Neural progenitor cell (in vitro differentiated cells): ENCODE measurements around the gene AANAT.

Source experiments
- EZH2 ChIP-seq: fragments of 200-600 bp; sonication (generic); IDR thresholded peaks from 2 replicates; pipeline ENCODE4 v1.6.1; 2017; ENCODE audit warnings: antibody characterized with exemption, mild to moderate bottlenecking, moderate library complexity
- EZH2phosphoT487 ChIP-seq: fragments of 200-600 bp; sonication (generic); IDR thresholded peaks from 2 replicates; pipeline ENCODE4 v1.6.1; 2017; ENCODE audit warnings: antibody characterized with exemption
- TF ChIP-seq, protein P1 (sequence below): fragments of 200-600 bp; sonication (generic); IDR thresholded peaks from 2 replicates; pipeline ENCODE4 v1.5.1; 2017; ENCODE audit warnings: antibody characterized with exemption, mild to moderate bottlenecking

DNA sequence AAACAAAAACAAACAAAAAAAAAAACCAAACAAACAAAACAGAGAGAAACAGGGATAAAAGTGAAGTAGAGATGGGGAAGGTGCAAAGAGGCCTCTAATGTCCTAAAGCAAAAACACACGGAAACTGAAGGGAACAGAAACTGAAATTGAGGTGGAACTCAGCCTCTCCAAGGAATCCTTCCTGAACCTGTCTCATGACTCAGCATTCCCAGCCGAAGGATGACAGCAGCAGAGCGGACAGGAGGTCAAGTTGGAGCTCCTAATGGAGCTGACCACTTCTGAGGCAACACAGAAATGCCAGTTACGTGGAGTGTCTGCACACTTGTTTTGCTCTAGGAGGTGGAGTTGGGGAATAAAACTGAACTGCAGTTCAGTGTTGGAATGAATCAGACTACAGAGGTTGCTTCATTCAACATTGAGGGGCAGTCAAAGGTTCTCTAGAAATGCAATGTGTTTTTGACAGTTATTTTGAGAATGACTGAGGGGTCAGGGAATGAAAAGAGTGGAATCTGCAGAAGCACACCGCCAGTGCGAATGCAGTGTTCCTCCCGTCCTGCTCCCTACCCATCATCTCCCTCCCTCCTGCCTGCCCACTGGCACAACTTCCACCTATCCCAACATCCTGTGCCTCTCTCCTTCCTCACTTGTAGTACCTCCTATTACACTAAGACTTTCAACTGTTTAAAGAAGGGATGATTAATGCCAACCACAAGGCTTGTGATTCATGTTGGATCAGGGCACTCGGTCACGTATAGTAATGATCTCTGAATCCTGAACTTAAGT is 20.8 kb upstream of the AANAT start:
- TF ChIP-seq, protein P1, sequence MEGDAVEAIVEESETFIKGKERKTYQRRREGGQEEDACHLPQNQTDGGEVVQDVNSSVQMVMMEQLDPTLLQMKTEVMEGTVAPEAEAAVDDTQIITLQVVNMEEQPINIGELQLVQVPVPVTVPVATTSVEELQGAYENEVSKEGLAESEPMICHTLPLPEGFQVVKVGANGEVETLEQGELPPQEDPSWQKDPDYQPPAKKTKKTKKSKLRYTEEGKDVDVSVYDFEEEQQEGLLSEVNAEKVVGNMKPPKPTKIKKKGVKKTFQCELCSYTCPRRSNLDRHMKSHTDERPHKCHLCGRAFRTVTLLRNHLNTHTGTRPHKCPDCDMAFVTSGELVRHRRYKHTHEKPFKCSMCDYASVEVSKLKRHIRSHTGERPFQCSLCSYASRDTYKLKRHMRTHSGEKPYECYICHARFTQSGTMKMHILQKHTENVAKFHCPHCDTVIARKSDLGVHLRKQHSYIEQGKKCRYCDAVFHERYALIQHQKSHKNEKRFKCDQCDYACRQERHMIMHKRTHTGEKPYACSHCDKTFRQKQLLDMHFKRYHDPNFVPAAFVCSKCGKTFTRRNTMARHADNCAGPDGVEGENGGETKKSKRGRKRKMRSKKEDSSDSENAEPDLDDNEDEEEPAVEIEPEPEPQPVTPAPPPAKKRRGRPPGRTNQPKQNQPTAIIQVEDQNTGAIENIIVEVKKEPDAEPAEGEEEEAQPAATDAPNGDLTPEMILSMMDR = no peak
- TF ChIP-seq EZH2phosphoT487 (no peak), EZH2 (no peak)
